ENCODE measurements around the gene TNFSF18.
"Not testable (repeated sequence)": the region's sequence is repeated elsewhere in the genome, so short reads cannot be mapped to it uniquely, and the experiment has no call there.

Gene TNFSF18

GRCh38 chr1:173050865-173051264 is at the start of gene TNFSF18:
Gene TNFSF18, minus strand, starts transcription at chr1:173050941. Its CDS starts 45 bp downstream, at chr1:173050896.
- no peak for DNase-seq

- no peak for DNase-seq
Observed at GRCh38 chr1:173099166-173099565, 48.4 kb upstream of the TNFSF18 start.

GRCh38 chr1:173098117-173098516 is 47.4 kb upstream of the TNFSF18 start:
- DNase-seq = no peak

GRCh38 chr1:173097001-173097400 is 46.3 kb upstream of the TNFSF18 start:
- peak; percentile 1 for DNase-seq

- peak; percentile 17 for DNase-seq
Observed at GRCh38 chr1:173095632-173096031, 44.9 kb upstream of the TNFSF18 start.

GRCh38 chr1:173094541-173094940 is 43.8 kb upstream of the TNFSF18 start:
- DNase-seq = no peak

GRCh38 chr1:173093691-173094445 is 43.1 kb upstream of the TNFSF18 start:
- DNase-seq = no peak

- no peak for DNase-seq
Observed at GRCh38 chr1:173084292-173084691, 33.6 kb upstream of the TNFSF18 start.

GRCh38 chr1:173082913-173083312 is 32.2 kb upstream of the TNFSF18 start:
- no peak for DNase-seq

GRCh38 chr1:173074217-173074616 is 23.5 kb upstream of the TNFSF18 start:
- not testable (repeated sequence) for DNase-seq

- DNase-seq = no peak
Observed at GRCh38 chr1:173064011-173064410, 13.3 kb upstream of the TNFSF18 start.

- DNase-seq = no peak
Observed at GRCh38 chr1:173063171-173063570, 12.4 kb upstream of the TNFSF18 start.

- DNase-seq = peak; percentile 33
Observed at GRCh38 chr1:173062150-173062938, 11.6 kb upstream of the TNFSF18 start.

GRCh38 chr1:173058556-173058955 is 7.8 kb upstream of the TNFSF18 start:
- no peak for DNase-seq

- DNase-seq = no peak
Observed at GRCh38 chr1:173057984-173058383, 7.2 kb upstream of the TNFSF18 start.

GRCh38 chr1:173056365-173056764 is 5.6 kb upstream of the TNFSF18 start:
- no peak for DNase-seq

GRCh38 chr1:173052681-173053196 is 2.0 kb upstream of the TNFSF18 start:
- no peak for DNase-seq

GRCh38 chr1:173049322-173049633 is 1.5 kb downstream of the TNFSF18 start:
- no peak for DNase-seq

- DNase-seq = no peak
Observed at GRCh38 chr1:173048621-173049321, 2.0 kb downstream of the TNFSF18 start.

GRCh38 chr1:173044656-173045055 is 6.1 kb downstream of the TNFSF18 start:
- no peak for DNase-seq

- peak; percentile 19 for DNase-seq
Observed at GRCh38 chr1:173043253-173043652, 7.5 kb downstream of the TNFSF18 start.

- DNase-seq = no peak
Observed at GRCh38 chr1:173042806-173043205, 7.9 kb downstream of the TNFSF18 start.

GRCh38 chr1:173039626-173040025 is 11.1 kb downstream of the TNFSF18 start:
- DNase-seq = no peak
